ENCODE data around the gene ART3.

ART3 gene

GRCh38 chr4:76067652-76068286, 6.7 kb upstream of the ART3 start:
- DNase-seq (ENCODE audit: low read depth in 2 of 2, low spot score in 1 of 2) = peak in 1 of 2 donors; percentile 42

GRCh38 chr4:76072760-76073159, 1.7 kb upstream of the ART3 start:
- DNase-seq (ENCODE audit: low read depth in 2 of 2, low spot score in 1 of 2) = no peak

GRCh38 chr4:76074993-76075600, 588 bp downstream of the ART3 start:
- DNase-seq (ENCODE audit: low read depth in 2 of 2, low spot score in 1 of 2) = no peak

GRCh38 chr4:76078033-76078613, 3.6 kb downstream of the ART3 start:
- DNase-seq (ENCODE audit: low read depth in 2 of 2, low spot score in 1 of 2) = no peak

DNA sequence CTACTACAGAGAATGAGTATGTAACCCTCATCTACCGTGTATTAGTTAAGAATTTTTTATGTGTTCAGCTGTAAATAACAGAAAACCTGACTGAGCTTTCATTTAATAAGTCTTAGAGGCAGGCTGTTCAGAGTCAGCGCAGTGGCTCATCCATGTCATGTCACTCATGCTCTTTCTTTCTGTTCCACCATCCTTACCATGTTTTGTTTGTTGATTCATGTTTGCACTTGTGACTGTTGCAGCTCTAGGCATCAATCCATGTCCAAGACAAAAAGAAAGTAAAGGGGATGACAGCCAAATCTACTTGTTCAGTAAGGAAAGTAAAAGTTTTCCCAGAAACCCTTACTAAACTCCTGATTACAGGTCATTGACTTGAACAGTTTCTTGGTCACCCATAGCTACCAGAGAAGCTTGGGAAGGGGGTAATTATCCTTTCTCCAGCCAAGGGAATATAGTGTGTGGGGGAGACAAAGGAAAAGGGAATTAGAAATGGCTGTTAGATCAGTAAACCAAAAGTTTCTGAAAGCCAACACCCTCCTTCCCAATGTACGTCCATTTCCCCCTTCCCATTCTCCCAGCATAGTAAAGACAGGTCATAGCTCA, 9.0 kb downstream of the ART3 start:
- no peak for DNase-seq (ENCODE audit: low read depth in 2 of 2, low spot score in 1 of 2)

- no peak for DNase-seq (ENCODE audit: low read depth in 2 of 2, low spot score in 1 of 2)
These were observed 10.0 kb downstream of the ART3 start for GRCh38 chr4:76084542-76084941.

- no peak for DNase-seq (ENCODE audit: low read depth in 2 of 2, low spot score in 1 of 2)
These were observed 12.7 kb downstream of the ART3 start for GRCh38 chr4:76087007-76087769.

DNA sequence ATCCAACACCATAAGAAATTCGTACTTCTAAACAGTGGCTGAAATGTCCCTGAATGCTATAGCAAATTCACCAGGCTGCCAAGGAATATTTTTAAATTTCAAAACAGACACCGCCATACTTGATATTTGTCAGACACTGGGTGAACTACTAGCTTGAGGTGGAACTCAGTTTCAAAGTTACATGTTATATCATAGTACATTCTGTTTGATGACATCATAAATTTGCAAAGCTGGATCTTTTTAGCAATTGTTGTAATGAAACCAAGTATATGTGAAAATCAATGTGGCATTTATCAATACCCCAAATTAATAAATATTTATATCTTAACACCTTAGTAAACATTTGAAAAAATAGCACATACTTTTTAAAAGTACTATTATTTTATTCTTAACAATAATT, 14.2 kb downstream of the ART3 start:
- no peak for DNase-seq (ENCODE audit: low read depth in 2 of 2, low spot score in 1 of 2)

DNA sequence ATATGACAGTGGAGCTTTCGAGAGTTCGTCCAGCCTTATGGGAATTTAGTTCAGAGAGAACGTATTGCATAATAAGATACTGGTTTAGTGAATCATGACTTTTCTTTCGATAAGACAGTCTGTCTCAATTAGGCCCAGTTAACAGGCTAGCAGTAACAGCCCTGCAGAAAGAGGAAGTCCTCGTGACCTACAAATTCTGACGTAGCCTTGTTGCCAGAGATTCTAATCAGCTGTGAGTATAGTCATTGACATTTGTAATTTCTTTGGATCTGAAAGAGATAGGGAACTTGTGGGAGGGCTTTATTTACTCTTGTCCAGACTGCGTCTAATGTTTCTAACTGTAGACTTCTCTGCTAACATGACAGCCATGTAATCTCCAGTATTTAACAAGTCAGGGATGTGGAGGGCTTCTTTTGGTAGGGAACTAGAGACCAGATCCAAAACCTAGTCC, 15.8 kb downstream of the ART3 start:
- DNase-seq (ENCODE audit: low read depth in 2 of 2, low spot score in 1 of 2) = no peak

DNA sequence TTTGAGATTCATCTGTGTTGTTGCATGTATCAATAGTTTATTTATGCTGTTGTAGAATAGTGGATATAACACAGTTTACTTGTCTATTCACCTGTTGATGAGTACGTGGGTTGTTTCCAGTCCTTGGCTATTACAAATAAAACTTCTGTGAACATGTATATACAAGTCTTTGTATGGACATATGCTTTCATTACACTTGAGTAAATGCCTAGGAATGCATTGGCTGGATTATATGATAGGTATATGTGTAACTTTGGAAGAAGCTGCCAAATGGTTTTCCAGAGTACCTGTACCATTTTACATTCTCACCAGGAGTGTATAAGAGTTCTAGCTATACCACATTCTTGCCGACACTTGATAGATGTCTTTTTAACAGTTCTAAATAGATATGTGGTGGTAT, 16.5 kb downstream of the ART3 start:
- no peak for DNase-seq (ENCODE audit: low read depth in 2 of 2, low spot score in 1 of 2)

- no peak for DNase-seq (ENCODE audit: low read depth in 2 of 2, low spot score in 1 of 2)
These were observed 21.1 kb downstream of the ART3 start for GRCh38 chr4:76095568-76095967.

GRCh38 chr4:76096076-76096475, 21.6 kb downstream of the ART3 start:
- DNase-seq (ENCODE audit: low read depth in 2 of 2, low spot score in 1 of 2) = no peak

GRCh38 chr4:76105652-76106051, 31.1 kb downstream of the ART3 start:
- DNase-seq (ENCODE audit: low read depth in 2 of 2, low spot score in 1 of 2) = no peak

DNA sequence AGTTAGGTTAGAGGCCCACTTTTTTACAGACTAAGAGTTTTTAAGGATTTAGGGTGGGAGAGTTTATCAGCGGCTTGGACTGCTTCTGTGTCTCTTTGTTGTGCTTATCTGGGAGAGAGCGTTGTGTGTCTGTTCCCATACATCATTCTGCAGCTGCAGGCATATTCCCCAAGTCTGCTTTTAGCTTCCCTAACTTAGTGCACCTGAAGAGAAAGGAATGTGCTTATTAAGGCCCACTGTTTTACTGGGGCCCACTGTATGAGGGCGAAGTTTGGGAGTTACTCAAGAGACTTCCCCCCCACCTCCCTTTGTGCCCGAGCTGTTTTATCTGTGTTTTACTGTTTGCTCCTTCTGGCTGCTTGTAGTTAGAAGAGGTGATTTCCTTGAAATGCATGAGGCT, 31.9 kb downstream of the ART3 start:
- DNase-seq (ENCODE audit: low read depth in 2 of 2, low spot score in 1 of 2) = no peak

DNA sequence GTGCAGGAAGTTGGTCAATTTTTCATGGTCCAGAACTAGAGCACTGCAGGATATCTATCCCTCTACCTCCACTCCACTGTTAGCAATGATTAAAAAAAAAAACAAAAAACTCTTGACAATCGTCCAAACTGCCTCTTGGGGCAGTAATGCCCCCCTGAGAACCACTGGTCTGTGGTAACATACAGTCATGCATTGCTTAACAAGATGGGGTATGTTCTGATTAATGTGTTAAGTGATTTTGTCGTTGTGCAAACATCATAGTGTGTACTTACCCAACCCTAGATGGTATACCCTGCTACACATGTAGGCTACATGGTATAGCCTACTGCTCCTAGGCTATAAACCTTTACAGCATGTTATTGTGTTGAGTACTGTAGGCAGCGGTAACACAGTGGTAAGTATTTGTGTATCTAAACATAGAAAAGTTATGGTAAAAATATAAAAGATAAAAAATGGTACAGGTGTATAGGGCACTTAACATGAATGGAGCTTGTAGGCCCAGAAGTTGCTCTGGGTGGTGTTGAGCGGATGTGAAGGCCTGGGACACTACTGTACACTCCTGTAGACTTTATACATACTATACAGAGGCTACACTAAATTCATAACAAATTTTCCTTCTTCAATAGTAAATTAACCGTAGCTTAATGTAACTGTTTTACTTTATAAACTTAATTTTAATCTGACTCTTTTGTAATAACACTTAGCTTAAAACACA, 34.1 kb downstream of the ART3 start:
- no peak for DNase-seq (ENCODE audit: low read depth in 2 of 2, low spot score in 1 of 2)

DNA sequence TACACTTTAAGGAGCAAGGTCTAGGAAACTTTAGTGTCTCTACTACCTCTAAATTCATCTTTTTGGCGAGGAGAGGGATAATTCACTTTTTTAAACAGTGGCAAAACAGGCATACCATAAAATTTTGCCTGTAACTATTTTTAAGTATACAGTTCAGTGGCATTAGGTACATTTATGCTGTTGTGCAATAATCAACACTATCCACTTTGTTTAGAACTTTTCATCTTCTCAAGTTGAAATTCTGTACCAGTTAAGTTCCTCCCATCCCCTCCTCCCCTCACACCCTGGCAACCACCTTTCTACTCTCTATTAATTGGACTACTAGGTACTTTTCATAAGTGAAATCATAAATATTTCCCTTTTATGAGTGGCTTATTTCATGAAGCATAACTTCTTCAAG, 42.3 kb downstream of the ART3 start:
- DNase-seq (ENCODE audit: low read depth in 2 of 2, low spot score in 1 of 2) = no peak

DNA sequence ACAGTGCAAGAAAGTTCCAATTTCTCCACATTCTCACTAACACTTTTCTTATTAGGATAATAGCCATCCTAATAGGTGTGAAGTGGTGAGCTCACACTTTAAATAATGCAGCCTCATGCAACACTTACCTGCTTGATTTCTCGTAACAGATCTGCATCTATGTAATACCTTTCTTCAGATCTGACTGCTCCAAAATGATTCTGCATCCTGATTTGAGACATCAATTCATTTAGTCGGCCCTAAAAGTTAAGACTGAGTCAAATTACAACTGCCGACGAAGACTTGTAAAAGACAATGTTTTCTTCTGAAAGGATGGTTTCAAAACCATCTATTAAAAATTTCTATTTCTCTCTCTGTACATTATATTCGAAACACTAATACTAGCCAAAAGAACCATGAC, 43.0 kb downstream of the ART3 start:
- no peak for DNase-seq (ENCODE audit: low read depth in 2 of 2, low spot score in 1 of 2)

- no peak for DNase-seq (ENCODE audit: low read depth in 2 of 2, low spot score in 1 of 2)
These were observed 45.7 kb downstream of the ART3 start for GRCh38 chr4:76120199-76120598.

GRCh38 chr4:76125816-76126215, 51.3 kb downstream of the ART3 start:
- DNase-seq (ENCODE audit: low read depth in 2 of 2, low spot score in 1 of 2) = no peak

GRCh38 chr4:76127754-76128153, 53.2 kb downstream of the ART3 start:
- no peak for DNase-seq (ENCODE audit: low read depth in 2 of 2, low spot score in 1 of 2)

GRCh38 chr4:76141241-76141640, 66.7 kb downstream of the ART3 start:
- DNase-seq (ENCODE audit: low read depth in 2 of 2, low spot score in 1 of 2) = no peak

Measured in stimulated activated CD8-positive, alpha-beta memory T cell treated with anti-CD3 and anti-CD28 coated beads, Interleukin-4, amount 100 ng/mL, for 4 hours (primary cell).